HG02623 (cell line): ENCODE measurements around the gene CHST7.
A peak's percentile ranks its signal among the peaks of the same experiment; 100 is the strongest.
"Not testable (repeated sequence)": the region's sequence is repeated elsewhere in the genome, so short reads cannot be mapped to it uniquely, and the experiment has no call there.

Source experiments
- ATAC-seq: cut with Tn5 transposase; IDR thresholded peaks from one replicate; pipeline ENCODE4 v1.9.1; 2021; ENCODE audit warnings: moderate library complexity; ENCODE audit not compliant: unreplicated experiment

Gene CHST7

GRCh38 chrX:46573331-46573891, at the start of gene CHST7:
Gene CHST7 (plus strand): TSS chrX:46573765. CDS start chrX:46573932, 167 bp downstream.
- ATAC-seq = peak; percentile 38

- ATAC-seq = not testable (repeated sequence)
These were observed 44.9 kb upstream of the CHST7 start for GRCh38 chrX:46528640-46529039.

- ATAC-seq = not testable (repeated sequence)
These were observed 43.7 kb upstream of the CHST7 start for GRCh38 chrX:46529740-46530403.

GRCh38 chrX:46530404-46530908, 43.1 kb upstream of the CHST7 start:
- not testable (repeated sequence) for ATAC-seq

GRCh38 chrX:46531442-46531841, 42.1 kb upstream of the CHST7 start:
- no peak for ATAC-seq

GRCh38 chrX:46543441-46543840, 30.1 kb upstream of the CHST7 start:
- ATAC-seq = no peak

GRCh38 chrX:46544527-46544926, 29.0 kb upstream of the CHST7 start:
- not testable (repeated sequence) for ATAC-seq

GRCh38 chrX:46545111-46546005, 28.2 kb upstream of the CHST7 start, which contains the start of gene ZNF674:
Gene ZNF674 (minus strand): TSS chrX:46545421. CDS start chrX:46542087, 3,334 bp downstream.
- ATAC-seq = peak; percentile 84

- ATAC-seq = no peak
These were observed 25.7 kb upstream of the CHST7 start for GRCh38 chrX:46547857-46548256.

GRCh38 chrX:46549914-46550313, 23.7 kb upstream of the CHST7 start:
- no peak for ATAC-seq

- ATAC-seq = no peak
These were observed 22.0 kb upstream of the CHST7 start for GRCh38 chrX:46551494-46552128.

- no peak for ATAC-seq
These were observed 19.6 kb upstream of the CHST7 start for GRCh38 chrX:46553935-46554334.

GRCh38 chrX:46554942-46555341, 18.6 kb upstream of the CHST7 start:
- no peak for ATAC-seq

GRCh38 chrX:46559062-46559461, 14.5 kb upstream of the CHST7 start:
- ATAC-seq = no peak

- peak; percentile 97 for ATAC-seq
These were observed 11.5 kb upstream of the CHST7 start for GRCh38 chrX:46561824-46562657.

GRCh38 chrX:46567388-46567787, 6.2 kb upstream of the CHST7 start:
- no peak for ATAC-seq

GRCh38 chrX:46569621-46570020, 3.9 kb upstream of the CHST7 start:
- no peak for ATAC-seq

- ATAC-seq = no peak
These were observed 1.9 kb upstream of the CHST7 start for GRCh38 chrX:46571423-46572339.

- ATAC-seq = peak; percentile 27
These were observed 1.1 kb upstream of the CHST7 start for GRCh38 chrX:46572340-46572936.
